22Rv1 (cell line): ENCODE data around the gene SYNJ1.
"Not testable (repeated sequence)": the region's sequence is repeated elsewhere in the genome, so short reads cannot be mapped to it uniquely, and the experiment has no call there.

ENCODE experiments used
- H3K27ac ChIP-seq: fragments of 450-650 bp; 2 replicates; pipeline ENCODE4 v1.5.1; 2017
- ZFX ChIP-seq: fragments of 450-650 bp; IDR thresholded peaks from 2 replicates; pipeline ENCODE4 v1.6.1; 2017; ENCODE audit warnings: antibody characterized with exemption, borderline replicate concordance
- TF ChIP-seq, protein P1 (sequence below): fragments of 450-650 bp; IDR thresholded peaks from 2 replicates; pipeline ENCODE4 v1.5.1; 2017; ENCODE audit warnings: mild to moderate bottlenecking

SYNJ1 gene

DNA sequence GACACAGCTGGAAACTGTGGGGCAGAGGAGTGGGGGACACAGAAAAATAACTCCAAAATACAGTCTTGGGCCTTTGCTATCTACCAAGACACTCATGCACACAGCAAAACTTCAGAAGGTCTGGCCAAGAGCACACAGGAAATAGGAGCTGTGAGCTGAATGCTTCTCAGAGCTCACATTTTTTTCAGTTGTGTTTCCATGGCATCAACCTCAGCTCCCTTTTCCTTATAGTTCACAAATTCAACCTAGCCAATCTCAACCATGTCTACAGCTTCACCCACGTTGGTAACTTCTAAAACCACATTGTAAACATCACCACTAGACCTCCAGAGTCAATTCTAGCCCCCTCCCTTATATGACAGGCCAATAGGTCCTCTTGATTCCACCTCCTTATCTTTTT is 19.6 kb upstream of the SYNJ1 start:
- TF ChIP-seq, protein P1, sequence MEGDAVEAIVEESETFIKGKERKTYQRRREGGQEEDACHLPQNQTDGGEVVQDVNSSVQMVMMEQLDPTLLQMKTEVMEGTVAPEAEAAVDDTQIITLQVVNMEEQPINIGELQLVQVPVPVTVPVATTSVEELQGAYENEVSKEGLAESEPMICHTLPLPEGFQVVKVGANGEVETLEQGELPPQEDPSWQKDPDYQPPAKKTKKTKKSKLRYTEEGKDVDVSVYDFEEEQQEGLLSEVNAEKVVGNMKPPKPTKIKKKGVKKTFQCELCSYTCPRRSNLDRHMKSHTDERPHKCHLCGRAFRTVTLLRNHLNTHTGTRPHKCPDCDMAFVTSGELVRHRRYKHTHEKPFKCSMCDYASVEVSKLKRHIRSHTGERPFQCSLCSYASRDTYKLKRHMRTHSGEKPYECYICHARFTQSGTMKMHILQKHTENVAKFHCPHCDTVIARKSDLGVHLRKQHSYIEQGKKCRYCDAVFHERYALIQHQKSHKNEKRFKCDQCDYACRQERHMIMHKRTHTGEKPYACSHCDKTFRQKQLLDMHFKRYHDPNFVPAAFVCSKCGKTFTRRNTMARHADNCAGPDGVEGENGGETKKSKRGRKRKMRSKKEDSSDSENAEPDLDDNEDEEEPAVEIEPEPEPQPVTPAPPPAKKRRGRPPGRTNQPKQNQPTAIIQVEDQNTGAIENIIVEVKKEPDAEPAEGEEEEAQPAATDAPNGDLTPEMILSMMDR: no peak
- TF ChIP-seq ZFX: no peak
- no peak overlapping the region for H3K27ac ChIP-seq

- not testable (repeated sequence) for H3K27ac ChIP-seq
Observed at GRCh38 chr21:32746711-32747110, 18.9 kb upstream of the SYNJ1 start.

DNA sequence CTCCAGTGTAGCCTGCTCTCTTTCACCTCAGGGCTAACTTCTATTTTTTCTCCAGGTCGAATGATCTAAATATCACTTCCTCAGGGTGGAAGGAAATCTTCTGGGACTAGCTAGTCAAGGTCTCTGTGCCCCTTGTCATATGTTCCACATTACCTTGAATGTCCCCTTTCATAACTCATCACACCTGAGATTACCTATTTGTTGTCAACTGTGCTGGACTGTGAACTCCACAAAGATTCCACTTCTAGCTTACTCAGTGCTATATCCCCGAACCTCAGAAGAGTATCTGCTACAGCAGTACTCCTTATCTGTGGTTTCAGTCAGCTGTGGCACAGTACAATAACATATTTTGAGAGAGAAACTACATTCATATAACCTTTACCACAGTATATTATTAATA is 14.6 kb upstream of the SYNJ1 start:
- H3K27ac ChIP-seq: no peak overlapping the region
- no peak for TF ChIP-seq ZFX
- TF ChIP-seq, protein P1: no peak

- TF ChIP-seq, protein P1: no peak
- TF ChIP-seq ZFX: no peak
- H3K27ac ChIP-seq: no peak overlapping the region
Observed at GRCh38 chr21:32741336-32741735, 13.5 kb upstream of the SYNJ1 start.

DNA sequence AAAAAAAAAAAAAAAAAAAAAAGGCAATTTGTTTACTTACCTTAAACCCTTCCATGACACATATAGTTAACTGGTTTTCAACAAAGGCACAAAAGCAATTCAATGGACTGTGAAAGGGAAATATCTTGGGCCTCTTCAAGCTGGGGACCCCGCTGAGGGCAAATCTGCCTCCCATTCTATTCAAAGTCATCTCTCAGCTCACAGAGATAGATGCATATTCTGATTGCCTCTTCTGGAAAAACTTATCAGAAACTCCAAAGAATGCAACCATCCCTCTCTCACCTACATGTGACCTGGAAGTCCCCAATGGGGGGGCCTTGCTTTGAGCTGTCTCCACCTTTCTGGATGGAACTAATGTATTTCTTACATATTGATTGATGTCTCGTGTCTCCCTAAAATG is 12.1 kb upstream of the SYNJ1 start:
- H3K27ac ChIP-seq: no peak overlapping the region
- TF ChIP-seq, protein P1: no peak
- no peak for TF ChIP-seq ZFX

GRCh38 chr21:32736083-32736482 is 8.3 kb upstream of the SYNJ1 start:
- not testable (repeated sequence) for H3K27ac ChIP-seq

DNA sequence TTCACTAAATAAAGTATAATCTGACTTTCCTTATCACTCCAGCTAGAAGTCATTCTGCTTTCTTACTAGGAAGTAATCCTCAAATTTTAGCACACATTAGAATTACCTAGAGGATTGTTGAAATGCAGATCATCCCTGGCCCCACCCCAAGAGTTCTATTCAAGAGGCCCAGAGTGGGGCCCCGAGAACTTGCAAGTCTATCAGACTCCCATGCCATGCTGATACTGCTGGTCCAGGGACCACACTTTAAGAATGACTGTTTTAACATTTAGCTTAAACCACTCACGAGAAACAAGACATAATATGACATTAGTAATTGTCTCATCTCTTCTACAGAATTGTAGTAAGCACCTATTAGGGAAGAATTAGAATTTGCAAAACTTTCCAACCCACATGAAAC is 7.7 kb upstream of the SYNJ1 start:
- TF ChIP-seq, protein P1: no peak
- no peak for TF ChIP-seq ZFX
- H3K27ac ChIP-seq: no peak overlapping the region

- no peak for TF ChIP-seq ZFX
- TF ChIP-seq, protein P1: no peak
- no peak overlapping the region for H3K27ac ChIP-seq
Observed at GRCh38 chr21:32733990-32734613, 6.3 kb upstream of the SYNJ1 start.
